ENCODE data around the gene ARMC6. TPM values are rescaled to one million over a fixed set of nuclear protein-coding genes. Genes with fewer than 3 reads are reported as not detected.

The ARMC6 gene
- total and polyA plus RNA-seq, 2 donors (not counting 3 experiments of a cell fraction or from before 2014, with no cell fraction given) = 33.9 to 44.7 TPM

- Histone ChIP-seq H3K27ac (ENCODE audit: insufficient read depth, low read depth, low read length) (no peak overlapping the region), H3K9me1 (replicated peaks; ENCODE audit: control insufficient read depth, extremely low read depth, insufficient read depth, low read length) (no peaks in the 10 kb centered on the region), H3K9ac (replicated peaks; ENCODE audit: extremely low read depth, insufficient read depth, low read length) (no peak overlapping the region), H3K79me2 (ENCODE audit: control insufficient read depth, insufficient read depth, low read length) (peaks cover 15% of the 10 kb centered on the region), H2AFZ (ENCODE audit: low read depth, low read length) (no peak overlapping the region), H4K20me1 (replicated peaks; ENCODE audit: control insufficient read depth, extremely low read depth, insufficient read depth, low read length) (no peaks in the 10 kb centered on the region), H3K9me3 (replicated peaks; ENCODE audit: control insufficient read depth, insufficient read depth, low read length) (no peaks in the 10 kb centered on the region), H3K4me1 (ENCODE audit: control insufficient read depth, extremely low read depth, insufficient read depth, low read length) (no peaks in the 10 kb centered on the region), H3K4me3 (replicated peaks in 1 of 3; ENCODE audit: insufficient read depth in 1 of 3, low read depth in 1 of 3, low read length in 3 of 3) (no peak overlapping the region), H3K27me3 (ENCODE audit: control insufficient read depth in 2 of 2, insufficient read depth in 2 of 2, low read length in 2 of 2) (no peaks in the 10 kb centered on the region), H3K36me3 (ENCODE audit: control insufficient read depth in 2 of 2, extremely low read depth in 1 of 2, insufficient read depth in 2 of 2, low read length in 2 of 2) (peaks cover 3 to 12% of the 10 kb centered on the region in 2 experiments), H3K4me2 (ENCODE audit: insufficient read depth, low read length) (no peak overlapping the region)
- BruUV-seq (replicated peaks) = no TSS peak
- CTCF ChIA-PET = no interaction called here
- no peak for FAIRE-seq
- no peak for TF ChIP-seq POLR2AphosphoS5 (IDR thresholded peaks at IDR 0.05; ENCODE audit: insufficient read depth, low read depth, low read length)
- no peak for TF ChIP-seq CTCF (IDR thresholded peaks at IDR 0.05; ENCODE audit: extremely low read depth in 1 of 2, insufficient read depth in 1 of 2, low read depth in 1 of 2, low read length in 2 of 2)
- no peak for TF ChIP-seq JUN (IDR thresholded peaks at IDR 0.05; ENCODE audit: borderline replicate concordance, insufficient read depth, insufficient read length, low read depth)
- no peak for TF ChIP-seq MAX (IDR thresholded peaks at IDR 0.05; ENCODE audit: insufficient read depth, insufficient read length)
- no peak for TF ChIP-seq GATA2 (IDR thresholded peaks at IDR 0.05; ENCODE audit: insufficient read depth, insufficient read length, low read depth, low read length)
- no peak for TF ChIP-seq EZH2 (IDR thresholded peaks at IDR 0.05; ENCODE audit: borderline replicate concordance, low read depth, low read length, severe bottlenecking)
- TF ChIP-seq MYC (IDR thresholded peaks at IDR 0.05; ENCODE audit: low read depth, low read length) = no peak
- TF ChIP-seq POLR2A (IDR thresholded peaks at IDR 0.05; ENCODE audit: low read depth, low read length) = no peak
- no peak for TF ChIP-seq FOS (IDR thresholded peaks at IDR 0.05; ENCODE audit: borderline replicate concordance, insufficient read depth, low read length)
- dilution Hi-C loops (cut with MboI; ENCODE audit: extremely low pct_ligation_motif_present, low sequenced_read_pairs) = no loop called here
- POLR2A ChIA-PET = no interaction called here
- no peak for DNase-seq (ENCODE audit: low read depth, low spot score)
- intact Hi-C loops (cut with micrococcal nuclease) = no loop called here
Observed at GRCh38 chr19:19042732-19043280, 9.4 kb downstream of the ARMC6 start.

Measured in endothelial cell of umbilical vein (primary cell).